Measurements from ENCODE around the gene KCNJ15. TPM values are rescaled to one million over a fixed set of nuclear protein-coding genes. Genes with fewer than 3 reads are reported as not detected.

KCNJ15 gene
- total and polyA plus RNA-seq, 2 experiments from 2014 or later, result not detected

DNA sequence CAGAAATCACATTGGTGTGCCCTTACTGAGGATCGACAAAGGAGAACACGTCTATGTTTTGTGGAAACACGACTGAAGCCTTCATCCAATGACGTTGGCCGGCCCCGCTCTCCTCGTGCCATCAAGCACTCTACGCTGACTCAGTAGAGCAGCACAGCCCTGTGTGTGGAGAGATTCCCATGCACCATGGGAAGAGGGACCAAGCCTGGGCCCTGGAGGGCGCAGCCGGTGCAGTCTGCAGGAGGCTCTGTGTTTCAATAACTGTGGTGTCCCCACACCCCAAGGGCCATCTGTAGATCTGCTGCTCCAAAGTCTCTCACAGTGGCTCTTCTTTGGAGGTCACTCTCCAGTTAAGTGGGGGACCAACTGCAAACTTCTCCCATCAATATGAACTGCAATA, 97.4 kb downstream of the KCNJ15 start:
- H3K36me3 Mint-ChIP-seq (ENCODE audit: low read depth), result no peaks in the 10 kb centered on the region; the same call in 2 of the 3 replicates
- no peak overlapping the region; the same call in 1 of the 2 replicates for H3K27ac Mint-ChIP-seq
- H3K4me2 ChIP-seq, result no peak overlapping the region
- H3K4me1 ChIP-seq (ENCODE audit: insufficient read depth), result peaks cover 10% of the 10 kb centered on the region; the same call in 1 of the 2 replicates
- ATAC-seq (no peak), DNase-seq (ENCODE audit: low spot score) (no peak)
- peaks cover 31% of the 10 kb centered on the region for H3K4me1 Mint-ChIP-seq
- TF ChIP-seq, protein P1, sequence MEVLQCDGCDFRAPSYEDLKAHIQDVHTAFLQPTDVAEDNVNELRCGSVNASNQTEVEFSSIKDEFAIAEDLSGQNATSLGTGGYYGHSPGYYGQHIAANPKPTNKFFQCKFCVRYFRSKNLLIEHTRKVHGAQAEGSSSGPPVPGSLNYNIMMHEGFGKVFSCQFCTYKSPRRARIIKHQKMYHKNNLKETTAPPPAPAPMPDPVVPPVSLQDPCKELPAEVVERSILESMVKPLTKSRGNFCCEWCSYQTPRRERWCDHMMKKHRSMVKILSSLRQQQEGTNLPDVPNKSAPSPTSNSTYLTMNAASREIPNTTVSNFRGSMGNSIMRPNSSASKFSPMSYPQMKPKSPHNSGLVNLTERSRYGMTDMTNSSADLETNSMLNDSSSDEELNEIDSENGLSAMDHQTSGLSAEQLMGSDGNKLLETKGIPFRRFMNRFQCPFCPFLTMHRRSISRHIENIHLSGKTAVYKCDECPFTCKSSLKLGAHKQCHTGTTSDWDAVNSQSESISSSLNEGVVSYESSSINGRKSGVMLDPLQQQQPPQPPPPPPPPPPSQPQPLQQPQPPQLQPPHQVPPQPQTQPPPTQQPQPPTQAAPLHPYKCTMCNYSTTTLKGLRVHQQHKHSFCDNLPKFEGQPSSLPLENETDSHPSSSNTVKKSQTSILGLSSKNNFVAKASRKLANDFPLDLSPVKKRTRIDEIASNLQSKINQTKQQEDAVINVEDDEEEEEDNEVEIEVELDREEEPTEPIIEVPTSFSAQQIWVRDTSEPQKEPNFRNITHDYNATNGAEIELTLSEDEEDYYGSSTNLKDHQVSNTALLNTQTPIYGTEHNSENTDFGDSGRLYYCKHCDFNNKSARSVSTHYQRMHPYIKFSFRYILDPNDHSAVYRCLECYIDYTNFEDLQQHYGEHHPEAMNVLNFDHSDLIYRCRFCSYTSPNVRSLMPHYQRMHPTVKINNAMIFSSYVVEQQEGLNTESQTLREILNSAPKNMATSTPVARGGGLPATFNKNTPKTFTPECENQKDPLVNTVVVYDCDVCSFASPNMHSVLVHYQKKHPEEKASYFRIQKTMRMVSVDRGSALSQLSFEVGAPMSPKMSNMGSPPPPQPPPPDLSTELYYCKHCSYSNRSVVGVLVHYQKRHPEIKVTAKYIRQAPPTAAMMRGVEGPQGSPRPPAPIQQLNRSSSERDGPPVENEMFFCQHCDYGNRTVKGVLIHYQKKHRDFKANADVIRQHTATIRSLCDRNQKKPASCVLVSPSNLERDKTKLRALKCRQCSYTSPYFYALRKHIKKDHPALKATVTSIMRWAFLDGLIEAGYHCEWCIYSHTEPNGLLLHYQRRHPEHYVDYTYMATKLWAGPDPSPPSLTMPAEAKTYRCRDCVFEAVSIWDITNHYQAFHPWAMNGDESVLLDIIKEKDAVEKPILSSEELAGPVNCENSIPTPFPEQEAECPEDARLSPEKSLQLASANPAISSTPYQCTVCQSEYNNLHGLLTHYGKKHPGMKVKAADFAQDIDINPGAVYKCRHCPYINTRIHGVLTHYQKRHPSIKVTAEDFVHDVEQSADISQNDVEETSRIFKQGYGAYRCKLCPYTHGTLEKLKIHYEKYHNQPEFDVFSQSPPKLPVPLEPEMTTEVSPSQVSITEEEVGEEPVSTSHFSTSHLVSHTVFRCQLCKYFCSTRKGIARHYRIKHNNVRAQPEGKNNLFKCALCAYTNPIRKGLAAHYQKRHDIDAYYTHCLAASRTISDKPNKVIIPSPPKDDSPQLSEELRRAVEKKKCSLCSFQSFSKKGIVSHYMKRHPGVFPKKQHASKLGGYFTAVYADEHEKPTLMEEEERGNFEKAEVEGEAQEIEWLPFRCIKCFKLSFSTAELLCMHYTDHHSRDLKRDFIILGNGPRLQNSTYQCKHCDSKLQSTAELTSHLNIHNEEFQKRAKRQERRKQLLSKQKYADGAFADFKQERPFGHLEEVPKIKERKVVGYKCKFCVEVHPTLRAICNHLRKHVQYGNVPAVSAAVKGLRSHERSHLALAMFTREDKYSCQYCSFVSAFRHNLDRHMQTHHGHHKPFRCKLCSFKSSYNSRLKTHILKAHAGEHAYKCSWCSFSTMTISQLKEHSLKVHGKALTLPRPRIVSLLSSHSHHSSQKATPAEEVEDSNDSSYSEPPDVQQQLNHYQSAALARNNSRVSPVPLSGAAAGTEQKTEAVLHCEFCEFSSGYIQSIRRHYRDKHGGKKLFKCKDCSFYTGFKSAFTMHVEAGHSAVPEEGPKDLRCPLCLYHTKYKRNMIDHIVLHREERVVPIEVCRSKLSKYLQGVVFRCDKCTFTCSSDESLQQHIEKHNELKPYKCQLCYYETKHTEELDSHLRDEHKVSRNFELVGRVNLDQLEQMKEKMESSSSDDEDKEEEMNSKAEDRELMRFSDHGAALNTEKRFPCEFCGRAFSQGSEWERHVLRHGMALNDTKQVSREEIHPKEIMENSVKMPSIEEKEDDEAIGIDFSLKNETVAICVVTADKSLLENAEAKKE (CRISPR knock-in tag; IDR thresholded peaks at IDR 0.05), result no peak
- TF ChIP-seq STAT1 (IDR thresholded peaks at IDR 0.05; ENCODE audit: unreplicated experiment) (no peak), ZNF331 (CRISPR knock-in tag; IDR thresholded peaks at IDR 0.05; ENCODE audit: low read depth) (no peak), JUNB (IDR thresholded peaks at IDR 0.05; ENCODE audit: unreplicated experiment) (no peak), POLR2AphosphoS5 (IDR thresholded peaks at IDR 0.05; ENCODE audit: low read depth) (no peak), NANOG (IDR thresholded peaks at IDR 0.05; ENCODE audit: borderline replicate concordance) (no peak)
- TF ChIP-seq, protein P2, sequence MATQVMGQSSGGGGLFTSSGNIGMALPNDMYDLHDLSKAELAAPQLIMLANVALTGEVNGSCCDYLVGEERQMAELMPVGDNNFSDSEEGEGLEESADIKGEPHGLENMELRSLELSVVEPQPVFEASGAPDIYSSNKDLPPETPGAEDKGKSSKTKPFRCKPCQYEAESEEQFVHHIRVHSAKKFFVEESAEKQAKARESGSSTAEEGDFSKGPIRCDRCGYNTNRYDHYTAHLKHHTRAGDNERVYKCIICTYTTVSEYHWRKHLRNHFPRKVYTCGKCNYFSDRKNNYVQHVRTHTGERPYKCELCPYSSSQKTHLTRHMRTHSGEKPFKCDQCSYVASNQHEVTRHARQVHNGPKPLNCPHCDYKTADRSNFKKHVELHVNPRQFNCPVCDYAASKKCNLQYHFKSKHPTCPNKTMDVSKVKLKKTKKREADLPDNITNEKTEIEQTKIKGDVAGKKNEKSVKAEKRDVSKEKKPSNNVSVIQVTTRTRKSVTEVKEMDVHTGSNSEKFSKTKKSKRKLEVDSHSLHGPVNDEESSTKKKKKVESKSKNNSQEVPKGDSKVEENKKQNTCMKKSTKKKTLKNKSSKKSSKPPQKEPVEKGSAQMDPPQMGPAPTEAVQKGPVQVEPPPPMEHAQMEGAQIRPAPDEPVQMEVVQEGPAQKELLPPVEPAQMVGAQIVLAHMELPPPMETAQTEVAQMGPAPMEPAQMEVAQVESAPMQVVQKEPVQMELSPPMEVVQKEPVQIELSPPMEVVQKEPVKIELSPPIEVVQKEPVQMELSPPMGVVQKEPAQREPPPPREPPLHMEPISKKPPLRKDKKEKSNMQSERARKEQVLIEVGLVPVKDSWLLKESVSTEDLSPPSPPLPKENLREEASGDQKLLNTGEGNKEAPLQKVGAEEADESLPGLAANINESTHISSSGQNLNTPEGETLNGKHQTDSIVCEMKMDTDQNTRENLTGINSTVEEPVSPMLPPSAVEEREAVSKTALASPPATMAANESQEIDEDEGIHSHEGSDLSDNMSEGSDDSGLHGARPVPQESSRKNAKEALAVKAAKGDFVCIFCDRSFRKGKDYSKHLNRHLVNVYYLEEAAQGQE (IDR thresholded peaks at IDR 0.05; ENCODE audit: unreplicated experiment), result no peak
- TF ChIP-seq, protein P3, sequence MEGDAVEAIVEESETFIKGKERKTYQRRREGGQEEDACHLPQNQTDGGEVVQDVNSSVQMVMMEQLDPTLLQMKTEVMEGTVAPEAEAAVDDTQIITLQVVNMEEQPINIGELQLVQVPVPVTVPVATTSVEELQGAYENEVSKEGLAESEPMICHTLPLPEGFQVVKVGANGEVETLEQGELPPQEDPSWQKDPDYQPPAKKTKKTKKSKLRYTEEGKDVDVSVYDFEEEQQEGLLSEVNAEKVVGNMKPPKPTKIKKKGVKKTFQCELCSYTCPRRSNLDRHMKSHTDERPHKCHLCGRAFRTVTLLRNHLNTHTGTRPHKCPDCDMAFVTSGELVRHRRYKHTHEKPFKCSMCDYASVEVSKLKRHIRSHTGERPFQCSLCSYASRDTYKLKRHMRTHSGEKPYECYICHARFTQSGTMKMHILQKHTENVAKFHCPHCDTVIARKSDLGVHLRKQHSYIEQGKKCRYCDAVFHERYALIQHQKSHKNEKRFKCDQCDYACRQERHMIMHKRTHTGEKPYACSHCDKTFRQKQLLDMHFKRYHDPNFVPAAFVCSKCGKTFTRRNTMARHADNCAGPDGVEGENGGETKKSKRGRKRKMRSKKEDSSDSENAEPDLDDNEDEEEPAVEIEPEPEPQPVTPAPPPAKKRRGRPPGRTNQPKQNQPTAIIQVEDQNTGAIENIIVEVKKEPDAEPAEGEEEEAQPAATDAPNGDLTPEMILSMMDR (conservative IDR thresholded peaks at IDR 0.05; ENCODE audit: low read depth in 2 of 2), result no peak
- TF ChIP-seq, protein P4, sequence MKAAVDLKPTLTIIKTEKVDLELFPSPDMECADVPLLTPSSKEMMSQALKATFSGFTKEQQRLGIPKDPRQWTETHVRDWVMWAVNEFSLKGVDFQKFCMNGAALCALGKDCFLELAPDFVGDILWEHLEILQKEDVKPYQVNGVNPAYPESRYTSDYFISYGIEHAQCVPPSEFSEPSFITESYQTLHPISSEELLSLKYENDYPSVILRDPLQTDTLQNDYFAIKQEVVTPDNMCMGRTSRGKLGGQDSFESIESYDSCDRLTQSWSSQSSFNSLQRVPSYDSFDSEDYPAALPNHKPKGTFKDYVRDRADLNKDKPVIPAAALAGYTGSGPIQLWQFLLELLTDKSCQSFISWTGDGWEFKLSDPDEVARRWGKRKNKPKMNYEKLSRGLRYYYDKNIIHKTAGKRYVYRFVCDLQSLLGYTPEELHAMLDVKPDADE (IDR thresholded peaks at IDR 0.05), result no peak
- no peaks in the 10 kb centered on the region for H3F3A ChIP-seq (replicated peaks; ENCODE audit: low read depth)
- H2AFZ ChIP-seq, result no peak overlapping the region
- H3K27me3 Mint-ChIP-seq (ENCODE audit: insufficient read depth, low read depth, poor library complexity), result peaks cover 25% of the 10 kb centered on the region
- no peaks in the 10 kb centered on the region for H3K79me2 ChIP-seq (replicated peaks; ENCODE audit: insufficient read depth)
- H3K36me3 ChIP-seq (ENCODE audit: insufficient read depth), result no peaks in the 10 kb centered on the region
- H4K20me1 ChIP-seq (replicated peaks; ENCODE audit: insufficient read depth), result no peaks in the 10 kb centered on the region
- no peaks in the 10 kb centered on the region for H3K9me2 ChIP-seq (ENCODE audit: insufficient read depth)
- peaks cover 11% of the 10 kb centered on the region; the same call in 1 of the 3 replicates for H3K9me3 Mint-ChIP-seq
- H3K27ac ChIP-seq (ENCODE audit: low read depth), result no peak overlapping the region
- H3K27me3 ChIP-seq (ENCODE audit: insufficient read depth), result peaks cover 4% of the 10 kb centered on the region; the same call in 1 of the 2 replicates
- H3K4me3 Mint-ChIP-seq, result no peak overlapping the region
- no peak overlapping the region for H3K4me3 ChIP-seq

All from GM23338 (cell line).